Activated CD8-positive, alpha-beta memory T cell treated with anti-CD3 and anti-CD28 coated beads for 36 hours (primary cell): Measurements from ENCODE around the gene LRRC72. TPM values are rescaled to one million over a fixed set of nuclear protein-coding genes. Genes with fewer than 3 reads are reported as not detected.
"Not testable (repeated sequence)": the region's sequence is repeated elsewhere in the genome, so short reads cannot be mapped to it uniquely, and the experiment has no call there.

Experiments
- CTCF ChIA-PET: fragments of 350-600 bp; sonication (Branson Sonifier 250); formaldehyde crosslinking; loops from one replicate; lab custom pipeline; 2021; ENCODE audit warnings: antibody characterized with exemption; lab: Charles Lee
- POLR2A ChIA-PET: fragments of 350-600 bp; sonication (Branson Sonifier 250); formaldehyde crosslinking; loops from one replicate; lab custom pipeline; 2021; ENCODE audit warnings: antibody characterized with exemption; lab: Charles Lee
- total RNA-seq, 2 experiments: library from RNA; stranded (reverse); gene quantifications; one replicate each; pipeline ENCODE4 v1.2.3, GENCODE V29; 2021

LRRC72 gene
- total RNA-seq: not detected

DNA sequence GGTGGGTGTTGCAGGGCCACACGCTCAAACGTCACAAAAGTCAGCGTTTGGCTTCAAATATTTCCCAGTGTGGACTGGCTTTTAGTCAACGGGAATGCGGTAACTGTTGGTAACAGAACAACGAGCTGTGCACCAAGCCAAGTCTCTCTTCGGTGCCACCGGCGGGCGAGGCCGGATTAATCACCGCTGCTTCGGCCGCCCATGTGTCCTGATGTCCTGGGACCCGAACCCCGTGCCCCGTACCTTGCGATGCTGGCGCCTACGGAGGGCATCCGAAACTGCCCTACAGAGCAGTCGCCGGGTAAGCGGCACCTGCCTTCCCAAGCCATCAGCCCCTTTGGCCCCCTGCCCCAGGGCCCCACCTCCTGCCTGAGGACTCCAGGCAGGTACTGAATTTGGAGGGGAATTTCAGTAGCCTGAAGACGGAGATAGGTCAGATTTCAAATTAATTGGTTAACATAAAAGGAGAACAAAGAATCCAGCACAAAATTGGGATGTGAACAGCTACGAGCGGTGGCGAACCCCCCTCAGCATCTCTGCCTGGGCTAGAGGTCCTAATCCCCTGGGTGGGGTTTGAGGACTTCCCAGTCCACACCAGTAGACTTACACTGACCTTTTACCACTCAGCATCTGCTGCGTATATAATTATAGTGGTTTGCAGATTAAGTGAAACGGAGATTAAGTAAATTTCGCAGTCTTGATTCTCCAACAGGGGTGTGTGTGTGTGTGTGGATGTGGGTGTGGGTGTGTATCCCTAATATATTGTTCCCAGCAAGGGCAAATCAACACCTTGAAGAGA, at the start of gene LRRC72:
LRRC72 (plus strand) TSS at position 84 of the 799 bp plus-strand sequence; CDS start at position 212, 128 bp downstream.
- CTCF ChIA-PET: no interaction called here
- POLR2A ChIA-PET: no interaction called here

DNA sequence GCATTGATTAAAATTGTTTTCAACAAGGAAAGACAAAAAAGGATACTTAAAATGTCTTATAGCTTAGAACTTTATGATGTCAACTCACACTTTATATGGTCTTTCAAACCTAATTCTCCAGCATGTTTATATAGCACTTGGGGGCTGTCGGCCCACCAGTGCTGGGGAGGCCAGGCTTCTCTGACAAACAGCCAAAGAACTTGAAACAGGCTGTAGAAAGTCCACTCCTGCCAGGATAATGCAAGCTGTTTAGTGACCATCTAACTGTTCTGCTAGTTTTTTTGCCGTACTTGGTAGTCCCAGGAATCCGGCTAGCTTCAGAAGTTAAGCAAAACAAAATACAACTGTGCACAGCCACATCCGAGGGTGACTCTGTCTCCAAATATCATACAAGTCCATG, 47.5 kb upstream of the LRRC72 start:
- ChIA-PET CTCF (no interaction called here), POLR2A (no interaction called here)

DNA sequence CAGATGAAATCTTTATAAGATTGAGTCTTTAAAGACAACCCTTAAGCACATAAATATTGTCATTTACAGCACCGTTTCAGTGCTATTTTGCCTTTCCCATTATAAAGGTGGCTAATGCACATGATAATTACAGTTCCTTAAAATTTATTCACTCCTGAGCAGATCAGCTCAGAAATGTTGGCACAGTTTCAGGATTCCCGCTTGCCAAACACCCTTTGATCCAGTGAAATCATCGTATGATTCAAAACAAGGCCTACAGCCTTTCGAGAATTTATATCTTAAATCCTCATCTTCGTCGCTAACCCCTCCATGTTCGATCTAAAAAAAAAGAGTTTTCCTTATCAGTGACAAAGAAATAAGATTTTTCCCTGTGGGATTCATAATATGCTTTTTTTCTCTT, 47.0 kb upstream of the LRRC72 start:
- POLR2A ChIA-PET: no interaction called here
- CTCF ChIA-PET: no interaction called here

DNA sequence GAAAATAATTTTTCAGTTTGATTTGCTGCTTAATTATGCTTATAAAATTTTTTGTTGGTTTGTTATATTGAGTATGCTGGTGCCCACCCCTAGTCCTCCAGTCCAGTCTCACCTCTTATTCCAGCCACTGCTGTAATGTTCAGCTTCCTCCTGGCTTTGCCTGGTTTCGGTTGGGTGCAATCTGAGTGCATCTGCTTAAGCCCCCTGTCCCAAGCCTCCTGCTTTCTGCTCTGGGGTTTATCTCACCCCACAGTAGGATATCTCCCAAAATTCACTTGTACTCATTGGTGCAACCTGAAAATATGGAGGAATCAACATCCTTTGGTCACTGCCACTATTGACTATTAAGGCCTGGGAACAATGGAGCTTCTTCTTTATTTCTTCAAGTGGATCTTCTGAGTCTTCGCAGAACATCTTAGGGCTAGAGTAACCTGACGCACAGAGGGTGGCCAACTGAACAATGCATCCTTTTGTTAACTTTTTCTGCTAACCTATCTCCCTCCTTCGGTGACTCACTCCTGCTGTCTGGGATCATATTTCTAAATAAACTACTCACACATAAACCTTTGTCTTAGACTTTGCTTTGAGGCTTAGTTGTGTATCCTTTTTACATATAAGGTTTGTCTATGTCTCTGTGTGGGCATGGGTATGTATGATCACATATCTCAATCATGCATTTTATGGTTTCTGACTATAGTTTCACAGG, 42.0 kb upstream of the LRRC72 start:
- ChIA-PET POLR2A (no interaction called here), CTCF (no interaction called here)

DNA sequence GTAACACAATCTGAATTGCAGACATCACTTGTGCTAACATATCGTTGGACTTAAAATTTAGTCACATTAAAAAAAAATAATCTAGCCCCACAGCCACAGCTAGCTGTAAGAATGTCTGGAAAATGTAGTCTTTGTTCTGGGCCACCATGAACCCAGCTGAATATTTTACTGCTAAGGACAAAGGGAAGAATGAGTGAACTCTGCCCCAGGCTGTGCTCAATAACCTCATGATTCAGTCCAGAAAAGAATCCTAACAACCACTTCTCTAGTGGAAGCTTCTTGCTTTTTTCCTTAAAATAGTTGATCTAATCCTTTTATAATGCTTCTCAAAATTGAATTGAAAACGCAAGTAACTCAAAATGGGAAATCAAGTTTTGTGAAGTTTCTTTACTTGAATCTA, 35.5 kb upstream of the LRRC72 start:
- ChIA-PET POLR2A (no interaction called here), CTCF (no interaction called here)

DNA sequence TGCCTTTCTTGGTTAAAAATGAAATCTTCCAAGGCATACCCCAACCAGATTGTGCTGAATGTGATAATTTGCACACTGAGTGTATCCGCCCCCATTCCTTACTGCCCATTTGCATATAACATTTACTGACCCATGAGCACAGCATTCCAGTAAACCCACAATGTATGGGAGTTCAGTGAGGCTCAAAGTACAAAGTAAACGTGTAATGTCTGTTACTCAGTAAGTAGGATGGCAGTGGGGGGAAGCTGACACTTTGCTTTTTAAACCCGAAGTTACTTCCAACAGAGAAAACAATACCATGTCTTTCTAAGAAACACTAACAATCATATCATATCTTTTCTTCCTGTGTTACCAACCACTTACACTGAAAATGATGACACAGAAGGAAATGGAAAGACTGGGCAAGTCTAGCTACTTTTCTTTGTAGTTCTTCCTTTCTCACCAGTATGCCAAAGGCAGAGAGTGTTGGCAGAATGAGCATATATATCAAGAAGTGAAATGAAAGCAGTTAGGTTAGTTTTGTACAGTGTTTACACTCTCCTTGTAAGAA, 34.0 kb upstream of the LRRC72 start:
- ChIA-PET CTCF (no interaction called here), POLR2A (no interaction called here)

DNA sequence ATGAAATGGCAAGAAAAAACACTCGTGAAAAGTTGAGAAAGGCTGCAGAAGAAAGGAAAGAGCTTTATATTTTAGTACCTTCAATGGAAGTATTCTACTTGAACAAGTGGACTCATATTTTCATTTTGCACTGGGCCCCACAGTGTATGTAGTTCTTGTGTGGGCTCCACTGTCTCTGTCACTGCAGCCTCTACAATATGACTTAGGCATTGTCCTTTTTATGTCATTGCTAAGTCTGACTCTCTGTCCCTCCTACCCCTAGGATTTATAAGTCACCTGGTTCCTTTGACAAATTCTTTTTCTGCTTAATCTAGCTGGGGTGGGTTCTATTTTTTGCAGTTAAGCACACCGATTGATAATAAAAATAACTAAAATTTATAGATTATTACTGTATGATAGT, 33.4 kb upstream of the LRRC72 start:
- ChIA-PET POLR2A (no interaction called here), CTCF (no interaction called here)

DNA sequence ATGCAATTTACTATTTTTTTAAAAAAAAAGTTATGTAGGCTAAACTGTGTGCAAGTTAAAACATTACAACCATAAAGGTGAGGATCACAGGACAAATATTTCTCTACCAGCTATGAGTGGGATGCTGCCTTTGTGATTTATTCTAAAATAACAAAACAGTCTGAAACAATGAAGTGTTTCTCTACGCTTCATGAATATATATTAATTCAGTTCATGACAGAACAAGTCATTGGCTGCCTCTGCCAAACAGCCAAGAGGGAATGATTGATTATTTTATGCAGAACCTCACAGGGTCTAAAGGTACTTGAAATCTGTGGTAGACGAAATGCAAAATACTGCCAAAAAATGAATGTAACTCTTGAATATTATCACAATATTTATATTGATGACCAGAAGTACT, 32.1 kb upstream of the LRRC72 start:
- POLR2A ChIA-PET: no interaction called here
- CTCF ChIA-PET: no interaction called here

DNA sequence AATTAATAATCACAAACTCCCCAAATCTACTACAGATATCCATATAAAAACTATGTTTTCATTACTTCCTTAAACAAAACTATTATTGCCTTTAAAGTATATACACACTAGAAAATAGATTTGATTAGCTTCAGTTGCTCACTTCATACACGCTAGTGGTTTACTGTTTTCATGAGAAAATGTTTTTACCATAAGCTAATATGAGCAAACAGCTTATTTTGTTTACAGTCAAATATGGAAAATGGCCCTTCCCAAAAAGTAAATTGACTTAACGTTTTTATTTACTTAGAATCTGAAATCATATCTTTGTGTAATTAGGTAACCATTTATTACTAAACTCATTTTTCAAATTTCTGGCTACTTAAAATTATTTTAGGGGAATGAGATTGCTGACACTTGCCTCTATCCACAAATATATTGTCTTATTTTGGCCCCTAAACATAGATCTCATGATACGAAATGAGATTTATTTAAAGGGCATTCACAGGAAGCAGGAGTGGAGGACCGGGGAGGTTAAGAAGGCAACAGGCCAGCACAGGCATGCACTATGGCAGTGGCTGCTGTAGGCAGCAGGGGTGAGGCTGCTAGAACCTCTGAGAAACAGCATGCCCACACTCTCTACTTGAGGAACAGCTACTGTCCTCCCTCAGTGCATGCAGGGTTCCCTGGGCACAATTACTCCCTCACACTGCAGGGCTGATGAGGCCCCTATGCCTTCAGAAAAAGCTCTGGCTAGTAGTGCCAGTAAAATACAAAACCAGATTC, 31.5 kb upstream of the LRRC72 start:
- ChIA-PET CTCF (no interaction called here), POLR2A (no interaction called here)

DNA sequence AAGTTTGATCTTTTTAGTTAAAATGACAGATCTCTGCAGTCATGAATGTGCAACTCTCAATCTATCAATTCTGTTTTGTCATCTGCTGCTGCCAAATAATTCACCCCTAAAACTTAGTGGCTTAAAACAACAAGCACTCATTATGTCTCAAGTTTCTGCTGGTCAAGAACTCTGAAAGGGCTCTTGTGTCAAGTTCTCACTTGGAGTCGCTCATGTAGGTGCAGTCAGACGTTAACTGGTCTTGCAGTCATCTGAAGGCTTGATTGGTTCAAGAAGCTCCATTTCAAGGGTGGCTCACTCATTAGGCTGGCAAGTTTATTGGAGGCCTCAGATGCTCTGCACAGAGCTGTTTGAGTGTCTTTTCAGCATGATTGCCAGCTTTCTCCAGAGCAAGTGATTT, 28.5 kb upstream of the LRRC72 start:
- ChIA-PET CTCF (no interaction called here), POLR2A (no interaction called here)

DNA sequence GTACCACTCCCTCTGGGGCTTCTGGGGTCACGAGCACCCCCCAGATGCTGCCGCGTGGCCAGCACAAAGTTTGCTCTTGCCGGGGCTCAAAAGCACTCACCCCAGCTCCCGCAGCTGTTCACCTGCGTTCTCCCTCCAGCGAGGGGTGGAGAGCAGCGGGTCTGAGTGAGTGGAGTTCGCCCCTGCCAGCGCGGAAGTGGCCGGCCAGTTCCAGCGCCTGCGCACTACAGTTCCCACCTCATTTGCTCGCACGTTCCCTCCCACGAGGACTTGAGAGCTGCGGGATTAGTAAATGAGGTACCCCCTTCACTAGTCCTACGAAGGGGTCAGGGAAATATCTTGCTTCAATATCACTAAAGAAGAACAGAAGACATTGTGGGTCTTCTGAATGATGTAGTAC, 24.3 kb upstream of the LRRC72 start:
- POLR2A ChIA-PET: no interaction called here
- CTCF ChIA-PET: no interaction called here

DNA sequence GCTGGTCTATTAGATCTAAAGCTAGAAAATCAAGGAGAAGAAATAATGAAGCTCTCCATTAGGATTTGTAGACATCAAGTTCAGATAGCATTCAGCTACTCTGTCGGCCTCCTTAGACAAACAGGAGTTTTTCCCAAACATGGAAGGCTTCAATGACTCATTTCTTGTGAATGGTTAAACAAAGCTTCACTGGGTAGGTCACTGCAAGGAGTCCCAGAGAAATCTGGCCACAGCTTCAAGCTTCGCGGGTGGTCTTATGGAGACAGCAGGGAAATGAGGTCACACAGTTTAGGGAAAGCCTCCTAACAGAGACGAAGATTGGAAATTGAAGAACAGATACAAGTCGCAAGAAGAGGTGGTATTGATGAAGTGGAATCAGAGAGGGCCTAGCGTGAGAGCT, 22.6 kb upstream of the LRRC72 start:
- ChIA-PET POLR2A (no interaction called here), CTCF (no interaction called here)

DNA sequence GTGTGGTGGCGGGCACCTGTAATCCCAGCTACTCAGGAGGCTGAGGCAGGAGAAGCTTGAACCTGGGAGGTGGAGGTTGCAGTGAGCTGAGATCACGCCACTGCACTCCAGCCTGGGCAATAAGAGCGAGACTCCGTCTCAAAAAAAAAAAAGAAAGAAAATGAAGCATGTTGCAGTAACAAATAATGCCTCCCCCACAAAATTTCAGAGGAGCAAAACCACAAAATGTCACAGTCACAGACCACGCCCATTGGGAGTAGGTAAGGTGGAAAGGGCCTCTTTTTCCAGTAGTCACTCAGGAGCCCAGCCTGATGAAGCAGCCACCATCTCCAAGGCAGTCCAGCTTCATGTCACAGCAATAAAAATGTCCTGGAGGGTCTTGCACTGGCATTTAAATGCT, 20.2 kb upstream of the LRRC72 start:
- POLR2A ChIA-PET: not testable (repeated sequence)
- CTCF ChIA-PET: interaction anchor here (0.6 kb wide), 1 partner anchor 1760 kb away, joined by 3 read pairs; no protein-coding TSS in a partner anchor

DNA sequence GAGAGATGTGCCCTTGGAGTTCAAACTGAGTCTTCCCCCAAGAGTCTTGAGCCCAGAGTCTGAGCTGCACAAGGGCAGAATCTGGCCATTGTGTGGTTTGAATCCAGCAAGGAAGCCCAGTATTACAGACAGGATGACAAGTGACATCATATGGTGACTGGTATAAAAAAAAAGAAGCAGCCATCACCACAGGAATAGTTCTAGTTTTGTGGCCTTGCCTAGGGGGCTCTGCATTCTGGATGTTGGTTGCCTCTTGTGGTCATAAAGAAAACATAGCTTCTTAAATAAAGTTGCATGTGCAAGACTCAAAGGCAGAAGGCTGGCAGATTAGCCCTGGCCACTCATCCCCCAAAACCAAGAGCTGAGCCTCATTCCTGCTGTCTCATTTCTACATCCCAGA, 16.8 kb upstream of the LRRC72 start:
- POLR2A ChIA-PET: no interaction called here

DNA sequence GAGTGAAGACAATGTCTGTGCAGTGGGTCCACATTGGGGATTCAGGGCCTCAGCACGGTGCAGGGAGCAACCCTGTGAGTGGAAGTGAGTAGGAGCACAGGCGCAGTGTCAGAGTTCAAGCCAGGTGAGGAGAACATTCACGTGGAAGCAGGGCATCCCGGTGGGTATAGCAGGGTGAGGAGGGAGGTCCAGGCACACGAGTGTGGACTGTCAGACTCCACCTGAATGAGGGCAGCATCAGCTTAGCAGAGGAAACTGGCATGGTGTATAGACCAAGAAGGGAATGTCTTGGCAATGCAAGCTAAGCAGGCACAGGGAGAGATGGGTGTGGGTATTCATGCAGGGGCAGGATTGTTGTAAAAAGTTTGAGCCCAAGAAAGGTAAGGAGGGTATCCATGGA, 15.3 kb upstream of the LRRC72 start:
- ChIA-PET POLR2A (no interaction called here), CTCF (interaction anchor here (0.7 kb wide), 1 partner anchor 852 kb away, joined by 3 read pairs; no protein-coding TSS in a partner anchor)

More for the DNA sequence above, 16.8 kb upstream of the LRRC72 start:
- CTCF ChIA-PET: no interaction called here

DNA sequence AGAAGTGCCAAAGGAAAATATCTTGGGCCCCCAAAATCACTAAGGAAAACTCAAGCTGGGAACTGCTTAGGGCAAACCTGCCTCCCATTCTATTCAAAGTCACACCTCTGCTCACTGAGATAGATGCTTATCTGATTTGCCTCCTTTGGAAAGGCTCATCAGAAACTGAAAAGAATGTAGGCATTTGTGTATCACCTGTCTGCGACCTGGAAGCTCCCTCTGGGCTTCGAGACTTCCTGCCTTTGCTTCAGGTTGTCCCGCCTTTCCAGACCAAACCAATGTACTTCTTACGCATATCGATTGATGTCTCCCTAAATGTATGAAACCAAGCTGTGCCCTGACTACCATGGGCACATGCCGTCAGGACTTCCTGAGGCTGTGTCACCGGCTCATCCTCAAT, 14.5 kb upstream of the LRRC72 start:
- ChIA-PET CTCF (interaction anchor here (0.7 kb wide), 1 partner anchor 851 kb away, joined by 3 read pairs; no protein-coding TSS in a partner anchor), POLR2A (no interaction called here)

DNA sequence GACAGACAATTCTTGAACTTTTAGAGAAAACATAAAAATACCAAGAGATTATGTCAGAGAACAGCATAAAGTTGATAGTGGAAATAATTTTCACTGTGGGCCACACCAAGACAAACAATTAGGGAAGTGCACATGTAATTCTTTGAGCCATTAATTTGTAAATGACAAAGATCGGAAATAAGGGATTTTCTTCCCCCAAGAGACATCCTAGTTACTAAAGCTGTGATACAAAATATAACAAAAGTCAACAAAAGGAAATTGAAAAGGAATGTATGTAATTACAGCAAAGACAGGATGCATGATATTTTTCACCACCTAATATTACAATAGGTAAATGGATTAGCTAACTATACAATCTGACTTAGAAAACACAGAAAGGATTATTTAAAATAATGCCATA, 12.4 kb upstream of the LRRC72 start:
- ChIA-PET POLR2A (no interaction called here), CTCF (no interaction called here)

DNA sequence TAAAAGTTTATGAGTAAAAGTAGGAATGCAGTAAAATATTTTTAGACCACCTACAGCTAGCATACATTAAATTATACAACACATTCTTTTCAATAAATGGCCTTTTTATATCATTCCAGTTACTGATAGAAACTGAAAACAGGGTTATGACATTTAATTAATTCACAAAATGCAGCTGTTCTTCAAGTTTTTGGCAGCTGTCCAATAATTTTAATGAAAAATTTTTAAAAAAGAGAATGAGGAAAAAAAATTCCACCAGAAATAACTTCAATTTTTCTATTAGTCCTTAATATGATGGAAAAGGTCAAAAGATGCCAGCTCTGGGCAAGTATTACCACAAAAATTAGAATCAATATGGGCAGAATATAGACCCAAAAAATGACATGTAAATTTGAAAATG, 11.9 kb upstream of the LRRC72 start:
- ChIA-PET POLR2A (no interaction called here), CTCF (no interaction called here)

DNA sequence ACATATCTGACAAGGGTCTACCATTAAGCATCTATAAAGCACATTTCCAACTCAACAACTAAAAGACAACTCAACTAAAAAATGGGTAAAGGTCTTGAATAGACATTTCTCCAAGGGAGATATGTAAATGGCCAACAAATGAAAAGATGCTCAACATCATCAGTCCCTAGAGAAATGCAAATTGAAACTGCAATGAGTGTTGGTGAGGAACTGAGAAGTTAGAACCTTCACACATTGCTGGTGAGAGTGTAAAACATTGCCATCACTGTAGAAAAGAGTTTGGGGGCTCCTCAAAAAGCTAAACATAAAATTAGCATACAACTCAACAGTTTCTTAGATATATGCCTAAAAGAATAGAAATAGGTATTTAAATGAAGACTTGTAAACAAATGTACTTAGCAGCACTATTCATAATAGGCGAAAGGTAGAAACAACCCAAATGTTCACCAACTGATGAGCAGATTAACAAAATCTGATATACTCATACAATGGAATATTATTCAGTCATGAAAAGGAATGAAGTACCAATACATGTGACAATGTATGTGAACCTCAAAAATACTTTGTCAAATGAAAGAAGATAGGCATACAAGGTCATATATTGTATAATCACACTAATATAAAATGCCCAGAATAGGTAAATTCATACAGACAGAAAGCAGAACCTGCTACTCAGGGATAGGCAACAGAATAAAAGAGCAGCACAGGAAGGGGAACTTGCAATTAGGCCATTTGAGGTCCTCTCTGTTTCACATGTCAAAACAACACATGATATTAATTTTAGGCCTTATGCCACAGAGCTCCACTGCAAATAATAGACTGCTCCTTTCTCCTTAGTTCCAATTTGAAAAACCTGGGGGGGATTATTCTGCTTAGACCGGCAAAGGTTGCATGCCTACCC, 10.6 kb upstream of the LRRC72 start:
- ChIA-PET POLR2A (no interaction called here), CTCF (no interaction called here)
